Stimulated activated CD8-positive, alpha-beta memory T cell treated with anti-CD3 and anti-CD28 coated beads, Interleukin-12 subunit alpha, Interleukin-12 subunit beta, amount 100 ng/mL, for 24 hours (primary cell): ENCODE results near the gene PRRC2A.
A peak's percentile ranks its signal among the peaks of the same experiment; 100 is the strongest.

ENCODE experiments used
- DNase-seq: peaks from one replicate; pipeline ENCODE4 v3.0.0-alpha.2; 2020; ENCODE audit errors: extremely low read depth

Gene PRRC2A

GRCh38 chr6:31620586-31621319 lies at the start of gene PRRC2A:
Gene PRRC2A, plus strand, starts transcription at chr6:31620715. Its CDS starts 2,075 bp downstream, at chr6:31622790.
- DNase-seq = peak; percentile 61

- DNase-seq = peak; percentile 47
Observed at GRCh38 chr6:31572041-31572911, 48.2 kb upstream of the PRRC2A start, which contains the start of gene LTA. Gene LTA, plus strand, starts transcription at chr6:31572289. Its CDS starts 454 bp downstream, at chr6:31572743.

- no peak for DNase-seq
Observed at GRCh38 chr6:31573239-31574105, 47.0 kb upstream of the PRRC2A start.

- DNase-seq = no peak
Observed at GRCh38 chr6:31574106-31575061, 46.1 kb upstream of the PRRC2A start.

- peak; percentile 55 for DNase-seq
Observed at GRCh38 chr6:31575335-31575901, 45.1 kb upstream of the PRRC2A start, which contains the start of gene TNF. Gene TNF, plus strand, starts transcription at chr6:31575565. Its CDS starts 177 bp downstream, at chr6:31575742.

- DNase-seq = no peak
Observed at GRCh38 chr6:31575952-31576685, 44.4 kb upstream of the PRRC2A start.

- no peak for DNase-seq
Observed at GRCh38 chr6:31576897-31577578, 43.5 kb upstream of the PRRC2A start.

- DNase-seq = no peak
Observed at GRCh38 chr6:31577579-31577966, 42.9 kb upstream of the PRRC2A start.

- no peak for DNase-seq
Observed at GRCh38 chr6:31578184-31579118, 42.1 kb upstream of the PRRC2A start.

- DNase-seq = no peak
Observed at GRCh38 chr6:31579119-31579505, 41.4 kb upstream of the PRRC2A start.

- DNase-seq = no peak
Observed at GRCh38 chr6:31579546-31580437, 40.7 kb upstream of the PRRC2A start.

- DNase-seq = no peak
Observed at GRCh38 chr6:31580438-31580740, 40.1 kb upstream of the PRRC2A start.

GRCh38 chr6:31580807-31581433 lies 39.6 kb upstream of the PRRC2A start:
- peak; percentile 73 for DNase-seq

- DNase-seq = no peak
Observed at GRCh38 chr6:31581434-31582229, 38.9 kb upstream of the PRRC2A start.

GRCh38 chr6:31582230-31582643 lies 38.3 kb upstream of the PRRC2A start, which contains the start of gene LTB:
Gene LTB, minus strand, starts transcription at chr6:31582424. Its CDS starts 7 bp downstream, at chr6:31582417.
- DNase-seq = no peak

- no peak for DNase-seq
Observed at GRCh38 chr6:31585491-31585890, 35.0 kb upstream of the PRRC2A start.
